Measurements from ENCODE around the gene NELFB. TPM values are rescaled to one million over a fixed set of nuclear protein-coding genes. Genes with fewer than 3 reads are reported as not detected.

The NELFB gene
- total and polyA plus RNA-seq, 2 donors (not counting 1 experiment from before 2014, with no cell fraction given) = 53.7 to 55.8 TPM

GRCh38 chr9:137309368-137310188 is 54.5 kb downstream of the NELFB start:
- TF ChIP-seq CTCF (IDR thresholded peaks at IDR 0.05) (no peak), EZH2 (IDR thresholded peaks at IDR 0.05; ENCODE audit: borderline replicate concordance, insufficient read depth, low read depth, low read length, poor library complexity, severe bottlenecking) (no peak)
- Histone ChIP-seq H2AFZ (ENCODE audit: insufficient read depth, low read depth, low read length, poor library complexity, severe bottlenecking) (no peak overlapping the region), H3K4me2 (replicated peaks; ENCODE audit: low read depth, low read length, poor library complexity, severe bottlenecking) (no peak overlapping the region), H3K9ac (ENCODE audit: low read length) (no peak overlapping the region), H3K9me3 (ENCODE audit: control extremely low read depth in 1 of 3, control insufficient read depth in 2 of 3, insufficient read depth in 1 of 3, low read length in 2 of 3) (peaks cover 0 to 9% (median 0%) of the 10 kb centered on the region in 3 donors), H3K27me3 (replicated peaks in 1 of 4; ENCODE audit: control extremely low read depth in 1 of 4, control insufficient read depth in 3 of 4, insufficient read depth in 4 of 4, low read length in 3 of 4) (peaks cover 0 to 27% (median 7%) of the 10 kb centered on the region in 4 experiments), H3K27ac (ENCODE audit: low read length in 2 of 2) (no peak overlapping the region), H3K79me2 (ENCODE audit: control insufficient read depth, insufficient read depth, low read length) (no peaks in the 10 kb centered on the region), H4K20me1 (ENCODE audit: control insufficient read depth, insufficient read depth, low read length, poor library complexity, severe bottlenecking) (no peaks in the 10 kb centered on the region), H3K4me3 (ENCODE audit: control extremely low read depth in 1 of 5, extremely low read depth in 1 of 5, insufficient read depth in 1 of 5, low read depth in 2 of 5, low read length in 4 of 5) (no peak overlapping the region), H3K4me1 (ENCODE audit: control insufficient read depth in 2 of 2, insufficient read depth in 2 of 2, low read length in 2 of 2) (peaks cover 23 to 30% of the 10 kb centered on the region in 2 donors), H3K36me3 (replicated peaks in 1 of 2; ENCODE audit: control extremely low read depth in 1 of 2, control insufficient read depth in 1 of 2, extremely low read depth in 1 of 2, insufficient read depth in 2 of 2, low read length in 1 of 2) (no peaks in the 10 kb centered on the region)
- no peak overlapping the region for H3K4me3 Mint-ChIP-seq
- ATAC-seq (ENCODE audit: low read depth) (no peak), DNase-seq (peak; percentile 4)
- intact Hi-C loops (cut with micrococcal nuclease) = no loop called here
- ChIA-PET CTCF (interaction anchor here (0.9 kb wide), 1 partner anchor 23 kb away, joined by 3 read pairs; no protein-coding TSS in a partner anchor), POLR2A (no interaction called here)
- H3K9me3 Mint-ChIP-seq (ENCODE audit: insufficient read depth) = no peaks in the 10 kb centered on the region
- H3K27me3 Mint-ChIP-seq = no peaks in the 10 kb centered on the region
- peaks cover 11% of the 10 kb centered on the region for H3K4me1 Mint-ChIP-seq
- H3K27ac Mint-ChIP-seq = no peak overlapping the region
- 82% methylated on average over 15 of the region's 15 CpGs for WGBS (ENCODE audit: insufficient coverage)

Measured in B cell (primary cell).